GM21423 (cell line): ENCODE results near the gene OPA1.

Source experiments
- ATAC-seq: cut with Tn5 transposase; IDR thresholded peaks from one replicate; pipeline ENCODE4 v1.9.1; 2021; ENCODE audit warnings: mild to moderate bottlenecking, moderate library complexity; ENCODE audit not compliant: unreplicated experiment

The OPA1 gene

DNA sequence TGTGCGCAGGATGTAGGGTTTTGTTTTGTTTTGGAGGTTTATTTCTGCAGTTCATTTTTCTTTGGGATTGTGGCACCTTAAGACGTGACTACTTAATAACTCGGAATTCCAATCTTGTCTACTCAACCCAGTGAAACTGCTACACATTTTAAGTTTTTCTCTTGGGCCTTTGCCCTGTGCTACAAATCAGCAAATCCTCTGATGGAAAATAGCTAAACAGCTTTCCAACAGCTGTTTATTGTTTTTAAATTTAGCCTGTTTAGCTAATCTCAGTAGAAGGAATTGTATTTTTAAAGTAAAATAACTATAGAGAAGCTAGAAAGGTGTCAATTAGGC, 48.4 kb downstream of the OPA1 start:
- no peak for ATAC-seq

DNA sequence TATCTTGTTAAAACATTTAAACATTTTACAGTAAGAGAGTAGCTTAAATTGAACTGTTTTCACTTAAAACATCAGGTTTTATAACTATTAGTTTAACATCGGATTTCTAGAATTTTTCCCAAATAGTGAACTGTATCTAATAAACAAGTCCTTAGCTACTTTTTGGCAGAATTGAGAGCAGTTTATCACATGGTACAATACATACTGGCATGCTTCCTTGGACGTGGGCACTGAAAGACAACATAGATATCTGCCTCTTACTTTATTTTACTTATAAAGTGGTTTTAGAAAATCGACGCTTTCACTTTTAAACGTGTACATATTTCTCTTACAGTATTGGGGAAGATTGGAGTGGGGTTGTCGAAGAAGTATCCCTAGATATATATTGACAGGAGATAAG, 52.8 kb downstream of the OPA1 start:
- no peak for ATAC-seq

GRCh38 chr3:193648542-193649076, 55.6 kb downstream of the OPA1 start:
- no peak for ATAC-seq

DNA sequence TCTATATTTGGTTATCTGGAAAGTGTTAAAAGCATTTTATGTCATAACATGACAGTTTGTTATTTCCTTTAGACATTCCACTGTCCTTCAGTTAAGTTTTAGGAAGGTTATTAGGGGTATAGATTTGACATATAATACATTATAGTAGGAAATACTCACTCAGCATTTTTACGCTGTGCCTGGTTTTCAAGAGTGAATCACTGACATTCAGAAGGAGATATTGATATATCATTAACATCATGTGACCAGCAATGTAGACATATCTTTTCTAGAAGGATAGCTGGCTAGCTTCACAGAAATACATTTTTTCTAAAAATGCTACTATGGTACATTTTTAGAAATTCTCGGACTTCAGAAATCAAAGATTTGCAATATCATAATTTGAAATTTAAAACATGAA, 57.6 kb downstream of the OPA1 start:
- no peak for ATAC-seq

DNA sequence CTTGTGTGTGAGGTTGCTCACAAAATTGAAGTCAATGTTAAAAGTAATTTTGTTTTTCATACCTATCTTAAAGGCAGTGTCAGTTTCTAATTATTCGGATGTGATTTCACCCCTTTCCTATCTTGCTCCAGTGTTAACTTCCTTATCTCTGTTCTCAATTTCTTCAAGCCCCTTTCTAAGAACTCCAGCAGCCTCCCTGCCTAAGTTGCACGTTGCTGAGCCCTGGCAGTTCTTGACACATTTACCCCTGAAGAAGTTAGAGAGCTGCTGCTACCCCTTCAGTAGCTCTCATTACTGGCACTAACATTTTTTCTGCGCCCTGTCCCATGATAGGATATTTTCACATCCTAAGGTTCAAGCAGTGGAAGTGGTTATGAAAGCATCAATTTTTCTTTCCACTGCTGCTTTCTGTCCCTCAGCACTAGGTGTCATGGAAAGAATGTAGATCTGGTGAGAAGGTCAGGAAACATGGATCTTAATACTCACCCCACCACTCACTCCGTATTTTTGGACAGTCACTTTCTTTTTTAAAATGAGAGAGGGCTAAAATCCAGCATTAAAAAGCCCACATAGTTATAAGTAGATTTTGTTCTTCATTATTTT, 62.9 kb downstream of the OPA1 start:
- no peak for ATAC-seq

GRCh38 chr3:193656445-193656844, 63.4 kb downstream of the OPA1 start:
- ATAC-seq = no peak

GRCh38 chr3:193656878-193657282, 63.9 kb downstream of the OPA1 start:
- ATAC-seq = no peak

GRCh38 chr3:193660171-193660570, 67.2 kb downstream of the OPA1 start:
- ATAC-seq = no peak

DNA sequence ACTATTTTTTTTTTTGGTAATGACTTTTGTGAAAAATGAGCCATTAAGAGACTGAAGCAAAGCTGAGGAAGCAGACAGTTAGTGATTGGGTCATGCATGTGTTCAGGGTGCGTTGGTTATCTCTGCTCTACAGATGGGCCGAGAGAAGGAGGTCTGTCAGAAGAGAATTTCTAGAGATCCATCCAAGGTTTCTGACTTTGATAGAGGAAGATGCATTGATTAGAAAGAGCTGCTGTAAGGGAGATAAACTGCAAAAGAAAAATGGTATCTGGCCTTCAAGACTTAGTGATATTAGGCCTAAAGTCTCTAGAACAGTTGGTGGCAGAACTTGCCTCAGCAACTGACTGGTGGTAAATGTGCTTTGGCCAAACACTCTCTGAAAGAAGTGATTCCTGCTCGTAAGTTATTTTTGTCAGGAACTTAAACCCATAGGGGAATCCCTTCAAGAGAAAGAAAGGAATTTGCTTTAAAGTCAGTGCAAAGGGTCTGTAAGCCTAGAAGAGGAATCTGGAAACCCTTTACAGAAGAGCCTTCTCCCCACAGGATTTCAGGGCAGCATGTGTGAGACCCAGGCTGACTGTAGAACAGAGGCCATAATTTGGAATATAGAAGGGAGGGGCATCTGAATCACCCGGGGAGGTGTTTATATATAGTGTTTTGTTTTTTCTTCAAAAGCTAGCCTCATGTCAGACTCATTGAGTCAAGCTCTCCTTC, 67.8 kb downstream of the OPA1 start:
- ATAC-seq = no peak

GRCh38 chr3:193662757-193663322, 69.8 kb downstream of the OPA1 start:
- no peak for ATAC-seq

DNA sequence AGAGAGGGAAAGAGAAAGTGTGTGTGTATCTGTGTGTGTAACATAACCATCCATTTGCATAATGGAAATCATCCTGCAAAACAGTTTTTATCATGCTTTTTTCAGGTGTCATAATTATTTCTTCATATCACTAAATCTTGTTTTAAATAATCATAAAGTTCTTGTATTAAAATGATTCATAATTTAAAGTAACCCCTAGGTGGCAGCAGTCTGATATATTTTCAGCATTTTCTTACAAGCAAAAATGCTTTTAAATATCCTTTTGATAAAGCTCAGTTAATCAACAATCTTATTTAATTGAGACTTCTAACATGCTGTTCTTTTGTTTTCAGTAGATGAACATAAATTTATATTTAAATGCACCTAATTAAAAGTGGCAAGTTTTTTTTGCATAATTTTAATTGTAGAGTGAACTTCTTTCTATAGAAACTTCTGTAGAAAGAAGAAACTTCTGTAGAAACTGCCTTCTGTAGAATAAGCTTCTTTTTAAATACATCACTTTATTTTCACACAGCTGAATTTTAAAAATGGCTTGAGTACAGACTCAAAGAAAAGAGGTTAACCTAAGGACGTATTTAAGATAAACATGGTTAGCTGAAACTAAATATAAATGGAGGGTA, 72.5 kb downstream of the OPA1 start:
- no peak for ATAC-seq

DNA sequence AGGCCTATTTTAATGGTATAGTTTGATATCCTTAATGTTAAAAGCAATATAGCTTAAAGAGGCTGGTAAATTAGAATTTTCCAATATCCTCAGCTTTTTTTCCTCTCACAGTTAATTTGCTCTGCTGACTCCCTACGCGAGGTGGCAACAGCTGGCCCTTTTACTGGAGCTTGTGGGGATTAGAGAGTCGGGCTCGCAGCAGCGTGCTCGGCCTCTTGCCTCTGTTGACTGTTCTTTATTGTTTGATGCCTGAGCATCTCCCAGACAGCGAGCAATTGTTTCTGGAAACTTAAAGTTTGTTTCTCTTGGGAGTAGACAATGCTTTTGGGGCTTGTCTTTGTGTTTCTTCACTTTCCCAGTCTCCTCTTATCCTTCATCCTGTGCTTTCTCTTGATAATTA, 80.8 kb downstream of the OPA1 start:
- no peak for ATAC-seq

GRCh38 chr3:193674714-193675113, 81.7 kb downstream of the OPA1 start:
- no peak for ATAC-seq

DNA sequence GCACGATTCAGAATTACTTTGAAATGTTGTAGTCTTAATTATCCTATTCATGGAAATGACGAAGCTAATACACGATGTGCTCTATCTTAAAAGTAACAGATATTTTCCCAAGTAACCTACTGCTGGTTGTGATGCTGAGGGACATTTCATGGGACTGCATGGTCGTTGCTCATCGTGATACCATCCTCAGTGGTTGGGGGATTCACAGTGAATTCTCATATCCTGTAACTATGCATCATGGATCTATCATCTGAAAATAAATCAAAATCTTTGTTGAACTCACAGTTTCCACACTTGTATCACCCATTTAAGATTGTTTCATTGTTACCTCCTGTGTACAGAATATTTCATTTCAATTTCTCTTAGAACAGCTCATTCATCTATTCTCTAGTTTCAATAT, 84.7 kb downstream of the OPA1 start:
- no peak for ATAC-seq

DNA sequence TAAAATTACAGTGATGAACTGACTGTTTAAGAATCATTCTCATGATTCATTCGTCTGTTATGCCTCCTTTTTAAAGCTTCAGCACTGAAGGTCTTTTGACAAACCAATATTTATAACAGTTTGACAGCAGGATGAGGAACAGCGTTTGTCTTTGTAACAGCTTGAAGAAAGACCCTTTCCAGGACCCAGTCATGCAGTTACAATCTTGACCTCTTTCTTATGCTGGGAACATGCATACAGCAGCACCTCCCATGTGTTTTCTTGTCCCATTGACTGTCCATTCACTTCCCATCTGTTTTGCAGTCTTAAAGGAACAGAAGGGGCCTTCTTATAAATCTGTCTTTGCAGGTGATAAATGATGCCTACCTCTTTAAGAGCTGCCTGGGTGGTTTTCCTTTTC, 87.2 kb downstream of the OPA1 start:
- no peak for ATAC-seq

DNA sequence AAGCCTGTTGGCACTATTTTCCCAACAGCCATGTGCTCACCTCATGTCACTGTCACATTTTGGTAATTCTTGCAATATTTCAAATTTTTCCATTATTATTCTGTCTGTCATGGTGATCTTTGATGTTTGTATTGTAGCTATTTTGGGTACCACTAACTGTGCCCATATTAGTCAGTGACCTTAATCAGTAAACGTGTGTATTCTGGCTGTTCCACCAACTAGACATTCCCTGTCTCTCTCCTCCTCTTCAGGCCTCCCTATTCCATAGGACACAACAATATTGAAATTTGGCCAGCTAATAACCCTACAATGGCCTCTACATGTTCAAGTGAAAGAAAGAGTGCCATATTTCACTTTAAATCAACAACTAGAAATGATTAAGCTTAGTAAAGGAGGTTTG, 88.6 kb downstream of the OPA1 start:
- no peak for ATAC-seq

DNA sequence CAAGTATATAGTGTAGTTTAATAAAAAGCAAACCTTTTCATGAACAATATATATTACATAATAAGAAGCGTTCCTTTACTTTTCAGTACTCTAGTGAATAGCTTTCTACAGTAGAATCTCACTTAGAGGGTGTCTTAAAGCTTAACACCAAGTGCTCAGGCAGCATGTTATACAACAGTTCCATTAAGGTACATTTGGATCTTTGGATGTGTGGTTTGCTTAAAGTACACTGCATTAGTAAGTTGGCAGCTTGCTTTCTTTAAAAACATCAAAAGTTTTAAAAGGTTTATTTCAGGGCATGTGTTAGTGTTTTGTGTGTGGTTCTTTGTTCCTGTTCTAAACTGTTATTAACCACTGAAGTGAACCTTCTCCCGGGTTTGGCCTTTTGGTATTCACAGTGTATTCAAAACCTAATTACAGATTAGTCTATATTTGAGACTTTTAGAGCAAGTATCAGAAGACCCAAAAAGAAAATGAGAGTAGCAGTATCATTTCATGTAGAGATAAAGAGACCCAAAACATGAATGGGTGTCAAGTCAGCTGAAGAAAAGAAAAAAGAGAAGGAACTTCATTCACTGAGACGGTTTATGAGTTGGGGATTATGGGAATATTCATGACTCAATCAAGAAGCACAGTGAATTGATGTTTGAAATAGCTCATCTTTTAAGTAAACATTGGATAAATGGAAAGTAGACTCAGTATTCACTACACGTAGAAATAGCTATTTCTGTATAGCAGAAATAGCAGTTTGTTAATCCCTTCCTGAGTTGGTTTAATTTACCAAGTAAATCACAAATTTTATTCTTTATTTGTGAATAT, 93.9 kb downstream of the OPA1 start:
- ATAC-seq = no peak

GRCh38 chr3:193688834-193689714, 96.1 kb downstream of the OPA1 start:
- no peak for ATAC-seq

DNA sequence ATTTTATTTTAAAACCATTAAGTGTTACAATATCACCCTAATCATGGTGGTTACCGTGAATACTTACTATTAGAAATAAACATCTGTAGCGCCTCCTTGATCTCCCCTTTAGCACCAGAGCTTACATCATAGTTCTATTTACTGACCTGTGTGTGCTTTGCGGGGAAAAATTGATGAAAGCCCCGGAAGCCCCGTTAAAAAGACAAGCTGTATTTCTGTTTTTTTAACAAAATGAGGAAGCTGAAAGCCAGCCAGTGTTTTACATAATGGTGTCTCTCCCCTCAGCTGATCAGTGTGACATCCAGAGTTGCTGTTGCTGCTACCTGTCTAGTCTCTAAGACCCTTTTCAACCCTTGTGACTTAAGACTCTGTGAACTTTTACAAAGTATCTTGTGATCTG, 100.8 kb downstream of the OPA1 start:
- peak; percentile 65 for ATAC-seq

- ATAC-seq = peak; percentile 56
These were observed 109.1 kb downstream of the OPA1 start for GRCh38 chr3:193701953-193702635.
